HEK293T (cell line): Measurements from ENCODE around the gene PTPRG.

ENCODE experiments used
- ARNT ChIP-seq: fragments of 450-650 bp; IDR thresholded peaks from 2 replicates; pipeline ENCODE4 v1.6.1; 2017; ENCODE audit warnings: mild to moderate bottlenecking
- BHLHE40 ChIP-seq: fragments of 450-650 bp; IDR thresholded peaks from 2 replicates; pipeline ENCODE4 v1.6.1; 2016; ENCODE audit warnings: mild to moderate bottlenecking, moderate library complexity, borderline replicate concordance
- CTBP1 ChIP-seq: fragments of 450-650 bp; IDR thresholded peaks from 2 replicates; pipeline ENCODE4 v1.6.1; 2016; ENCODE audit warnings: borderline replicate concordance
- ELF4 ChIP-seq: fragments of 450-650 bp; IDR thresholded peaks from 2 replicates; pipeline ENCODE4 v1.6.1; 2017; ENCODE audit warnings: antibody characterized with exemption
- FOXK2 ChIP-seq: fragments of 450-650 bp; IDR thresholded peaks from 2 replicates; pipeline ENCODE4 v1.6.1; 2016; ENCODE audit warnings: mild to moderate bottlenecking
- FOXM1 ChIP-seq: fragments of 450-650 bp; IDR thresholded peaks from 2 replicates; pipeline ENCODE4 v1.6.1; 2017; ENCODE audit warnings: mild to moderate bottlenecking, borderline replicate concordance
- HDGF ChIP-seq: fragments of 450-650 bp; IDR thresholded peaks from 2 replicates; pipeline ENCODE4 v1.6.1; 2017; ENCODE audit warnings: antibody characterized with exemption, borderline replicate concordance
- NFRKB ChIP-seq: fragments of 450-650 bp; IDR thresholded peaks from 2 replicates; pipeline ENCODE4 v1.6.1; 2016; ENCODE audit warnings: mild to moderate bottlenecking, moderate library complexity
- SP1 ChIP-seq: fragments of 450-650 bp; IDR thresholded peaks from 2 replicates; pipeline ENCODE4 v1.6.1; 2017
- SUZ12 ChIP-seq: fragments of 450-650 bp; IDR thresholded peaks from 2 replicates; pipeline ENCODE4 v1.6.1; 2016; ENCODE audit warnings: mild to moderate bottlenecking
- ZNF384 ChIP-seq: fragments of 450-650 bp; IDR thresholded peaks from 2 replicates; pipeline ENCODE4 v1.6.1; 2016

DNA sequence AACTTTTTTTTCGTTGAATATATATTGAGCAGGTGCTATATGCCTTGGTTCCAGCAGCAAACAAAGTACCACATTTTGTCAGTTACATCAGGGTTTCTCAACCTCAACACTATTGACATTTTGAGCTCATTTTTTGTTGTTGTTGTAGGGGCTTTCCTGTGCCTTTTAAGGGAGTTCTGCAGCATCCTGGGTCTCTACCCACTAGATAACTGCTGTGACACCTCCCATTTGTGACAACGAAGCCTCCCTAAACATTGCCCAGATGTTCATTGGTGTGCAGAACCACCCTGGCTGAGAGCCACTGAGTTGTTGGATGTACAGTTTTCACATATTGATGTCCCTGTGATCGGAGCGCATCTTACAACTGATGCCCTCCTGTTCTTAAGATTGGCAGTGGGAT lies 382.6 kb downstream of the PTPRG start:
- TF ChIP-seq CTBP1 (no peak), FOXK2 (no peak), SP1 (no peak), SUZ12 (no peak), FOXM1 (no peak), NFRKB (no peak), ZNF384 (no peak), ELF4 (no peak), HDGF (no peak), BHLHE40 (no peak), ARNT (no peak)
